HCT116 (cell line): ENCODE measurements around the gene COL5A1. TPM values are rescaled to one million over a fixed set of nuclear protein-coding genes. Genes with fewer than 3 reads are reported as not detected.

Experiments used
- ATAC-seq: fragments of 200-7000 bp; cut with Tn5 transposase; 2 replicates; pipeline ENCODE4 v1.9.1; 2020; ENCODE audit warnings: mild to moderate bottlenecking, moderate library complexity
- BruUV-seq: library from RNA; stranded (reverse); fragments of 400-500 nt; replicated peaks from 2 replicates; lab custom pipeline; 2021; lab: Mats Ljungman, UMichigan
- CTCF ChIA-PET: fragments of 300-600 bp; sonication (Branson Sonifier 250); formaldehyde crosslinking; loops from one replicate; lab custom pipeline; 2021; ENCODE audit warnings: antibody characterized with exemption; lab: Charles Lee
- POLR2A ChIA-PET: fragments of 300-600, 350-600 bp; sonication (Branson Sonifier 250); formaldehyde crosslinking; loops from one replicate; lab custom pipeline; 2021; ENCODE audit warnings: antibody characterized with exemption; lab: Charles Lee
- RAD21 ChIA-PET, 2 experiments: fragments of 300-600 bp; sonication (Branson Sonifier 250); formaldehyde crosslinking; loops; one replicate each; lab custom pipeline; 2023; ENCODE audit warnings: low total read pairs in 2 of 2; ENCODE audit not compliant: uncharacterized antibody in 2 of 2, unreplicated experiment in 2 of 2, low non-redundant PET in 1 of 2; lab: Charles Lee
- DNase-seq: peaks from one replicate; pipeline ENCODE4 v3.0.0-alpha.2; 2010; ENCODE audit warnings: low read depth, low spot score
- H2AFZ ChIP-seq: fragments of 200-600 bp; shearing (Covaris generic), sonication (generic); 2 replicates; pipeline ENCODE4 v1.6.1; 2017; ENCODE audit warnings: low read depth, mixed run types, mixed read lengths, antibody characterized with exemption, low read length; ENCODE audit not compliant: poor library complexity, severe bottlenecking
- H3K27ac ChIP-seq: 2 replicates; pipeline ENCODE4 v1.5.1; 2012; ENCODE audit warnings: low read depth, low read length
- H3K27me3 ChIP-seq: fragments of 200-600 bp; sonication (generic); 2 replicates; pipeline ENCODE4 v1.6.1; 2016; ENCODE audit warnings: mixed run types, low read length, mixed read lengths; ENCODE audit not compliant: insufficient read depth
- H3K36me3 ChIP-seq, 2 experiments: fragments of 200-500 bp in 1 of 2; fragments of 200-600 bp in 1 of 2; sonication (Bioruptor generic) in 1 of 2; sonication (generic) in 1 of 2; 2 replicates each; pipeline versions ENCODE4 v1.5.1 to v1.6.1; 2014 to 2016; ENCODE audit warnings: low read length in 2 of 2, inconsistent platforms in 1 of 2, mixed read lengths in 1 of 2, mixed run types in 1 of 2; ENCODE audit not compliant: insufficient read depth in 2 of 2, control insufficient read depth in 1 of 2
- H3K4me1 ChIP-seq, 2 experiments: fragments of 200-600 bp in 1 of 2; sonication (generic) in 1 of 2; 2 replicates each; pipeline versions ENCODE4 v1.5.1 to v1.6.1; 2012 to 2017; ENCODE audit warnings: low read length in 2 of 2, inconsistent platforms in 1 of 2, mild to moderate bottlenecking in 1 of 2, mixed read lengths in 1 of 2, mixed run types in 1 of 2, moderate library complexity in 1 of 2; ENCODE audit not compliant: insufficient read depth in 2 of 2, control insufficient read depth in 1 of 2
- H3K4me2 ChIP-seq: fragments of 200-600 bp; sonication (generic); 2 replicates; pipeline ENCODE4 v1.6.1; 2017; ENCODE audit warnings: mixed run types, low read length, mixed read lengths
- H3K4me3 ChIP-seq, 2 experiments: fragments of 200-600 bp in 1 of 2; sonication (generic) in 1 of 2; replicated peaks in 1 of 2; 2 replicates each; pipeline ENCODE4 v1.5.1; 2011 to 2016; ENCODE audit warnings: low read length in 2 of 2, control low read depth in 1 of 2, low read depth in 1 of 2, mild to moderate bottlenecking in 1 of 2, mixed read lengths in 1 of 2, mixed run types in 1 of 2
- H3K79me2 ChIP-seq: fragments of 200-600 bp; sonication (generic); 2 replicates; pipeline ENCODE4 v1.6.1; 2017; ENCODE audit warnings: mild to moderate bottlenecking, mixed run types, low read length, moderate library complexity, mixed read lengths; ENCODE audit not compliant: insufficient read depth
- H3K9ac ChIP-seq: fragments of 200-600 bp; sonication (generic); 2 replicates; pipeline ENCODE4 v1.6.1; 2016; ENCODE audit warnings: low read length, mixed read lengths
- H3K9me2 ChIP-seq: fragments of 200-600 bp; sonication (generic), shearing (Covaris generic); 2 replicates; pipeline ENCODE4 v1.6.1; 2017; ENCODE audit warnings: mixed run types, mild to moderate bottlenecking, moderate library complexity; ENCODE audit not compliant: insufficient read depth
- H3K9me3 ChIP-seq, 2 experiments: fragments of 200-500 bp in 1 of 2; fragments of 200-600 bp in 1 of 2; sonication (Bioruptor generic) in 1 of 2; sonication (generic) in 1 of 2; 2 replicates each; pipeline ENCODE4 v1.6.1; 2014 to 2017; ENCODE audit warnings: low read length in 2 of 2, mixed read lengths in 2 of 2, inconsistent platforms in 1 of 2, low read depth in 1 of 2, mild to moderate bottlenecking in 1 of 2, mixed run types in 1 of 2, moderate library complexity in 1 of 2; ENCODE audit not compliant: control insufficient read depth in 1 of 2, insufficient read depth in 1 of 2
- H4K20me1 ChIP-seq: fragments of 200-600 bp; sonication (generic), shearing (Covaris generic); 2 replicates; pipeline ENCODE4 v1.6.1; 2017; ENCODE audit warnings: mixed run types, mild to moderate bottlenecking, moderate library complexity; ENCODE audit not compliant: insufficient read depth
- CBX3 ChIP-seq: IDR thresholded peaks from 2 replicates; pipeline ENCODE4 v1.6.1; 2012; ENCODE audit warnings: low read depth
- EGR1 ChIP-seq: IDR thresholded peaks from 2 replicates; pipeline ENCODE4 v1.6.1; 2012; ENCODE audit warnings: low read depth
- ELF1 ChIP-seq: IDR thresholded peaks from 2 replicates; pipeline ENCODE4 v1.6.1; 2012; ENCODE audit warnings: low read depth, borderline replicate concordance
- EZH2phosphoT487 ChIP-seq: fragments of 200-600 bp; IDR thresholded peaks from 2 replicates; pipeline ENCODE4 v1.6.1; 2018; ENCODE audit warnings: antibody characterized with exemption, borderline replicate concordance
- FOSL1 ChIP-seq: IDR thresholded peaks from 2 replicates; pipeline ENCODE4 v1.6.1; 2012; ENCODE audit warnings: low read depth
- JUND ChIP-seq: IDR thresholded peaks from 2 replicates; pipeline ENCODE4 v1.6.1; 2012
- POLR2A ChIP-seq: IDR thresholded peaks from 2 replicates; pipeline ENCODE4 v1.7.0; 2011; ENCODE audit warnings: borderline replicate concordance; ENCODE audit not compliant: insufficient read depth, insufficient read length; ENCODE audit errors: extremely low read depth
- POLR2AphosphoS5 ChIP-seq: IDR thresholded peaks from 2 replicates; pipeline ENCODE4 v1.6.1; 2011; ENCODE audit warnings: mild to moderate bottlenecking, low read depth, low read length, moderate library complexity
- RAD21 ChIP-seq: IDR thresholded peaks from 2 replicates; pipeline ENCODE4 v1.6.1; 2012; ENCODE audit warnings: low read depth, mild to moderate bottlenecking
- SIN3A ChIP-seq: IDR thresholded peaks from 2 replicates; pipeline ENCODE4 v1.6.1; 2012; ENCODE audit warnings: low read depth
- SRF ChIP-seq: IDR thresholded peaks from 2 replicates; pipeline ENCODE4 v1.6.1; 2012; ENCODE audit warnings: low read depth
- TCF7L2 ChIP-seq: IDR thresholded peaks from 2 replicates; pipeline ENCODE4 v1.7.0; 2011; ENCODE audit warnings: borderline replicate concordance, inconsistent platforms; ENCODE audit not compliant: insufficient read depth, insufficient read length; ENCODE audit errors: extremely low read depth
- YY1 ChIP-seq: IDR thresholded peaks from 2 replicates; pipeline ENCODE4 v1.6.1; 2011; ENCODE audit warnings: low read length, low read depth, moderate library complexity, mild to moderate bottlenecking; ENCODE audit not compliant: insufficient replicate concordance; ENCODE audit errors: extremely low read depth
- ZFX ChIP-seq: fragments of 450-650 bp; IDR thresholded peaks from 2 replicates; pipeline ENCODE4 v1.6.1; 2017
- ZNF274 ChIP-seq: fragments of 200-500 bp; sonication (Bioruptor generic); IDR thresholded peaks from 2 replicates; pipeline ENCODE4 v1.6.1; 2014; ENCODE audit warnings: mild to moderate bottlenecking, low read depth, low read length, inconsistent platforms
- intact Hi-C: fragments of 100-400 bp; cut with micrococcal nuclease; formaldehyde crosslinking; loops from 2 replicates; pipeline ENCODE4 v1.10.0; 2022
- total RNA-seq: library from RNA; stranded (reverse); gene quantifications from one replicate; pipeline ENCODE4 v1.2.1, GENCODE V29; 2021; ENCODE audit not compliant: unreplicated experiment
- TF ChIP-seq, protein P1 (sequence below): IDR thresholded peaks from 2 replicates; pipeline ENCODE4 v1.6.1; 2012; ENCODE audit warnings: low read depth
- TF ChIP-seq, protein P2 (sequence below): IDR thresholded peaks from 2 replicates; pipeline ENCODE4 v1.6.1; 2012
- TF ChIP-seq, protein P3 (sequence below), 3 experiments: fragments of 200-600 bp in 1 of 3; sonication (generic) in 1 of 3; IDR thresholded peaks in 2 of 3; conservative IDR thresholded peaks in 1 of 3; 2 replicates each; pipeline ENCODE4 v1.5.1; 2012 to 2017; ENCODE audit warnings: low read depth in 2 of 3, low read length in 2 of 3, antibody characterized with exemption in 1 of 3, borderline replicate concordance in 1 of 3, control low read depth in 1 of 3, mild to moderate bottlenecking in 1 of 3, mixed read lengths in 1 of 3, mixed run types in 1 of 3, moderate library complexity in 1 of 3; ENCODE audit not compliant: insufficient read depth in 1 of 3

COL5A1 gene
- total RNA-seq, 1 experiment from 2014 or later: 0.30 TPM

DNA sequence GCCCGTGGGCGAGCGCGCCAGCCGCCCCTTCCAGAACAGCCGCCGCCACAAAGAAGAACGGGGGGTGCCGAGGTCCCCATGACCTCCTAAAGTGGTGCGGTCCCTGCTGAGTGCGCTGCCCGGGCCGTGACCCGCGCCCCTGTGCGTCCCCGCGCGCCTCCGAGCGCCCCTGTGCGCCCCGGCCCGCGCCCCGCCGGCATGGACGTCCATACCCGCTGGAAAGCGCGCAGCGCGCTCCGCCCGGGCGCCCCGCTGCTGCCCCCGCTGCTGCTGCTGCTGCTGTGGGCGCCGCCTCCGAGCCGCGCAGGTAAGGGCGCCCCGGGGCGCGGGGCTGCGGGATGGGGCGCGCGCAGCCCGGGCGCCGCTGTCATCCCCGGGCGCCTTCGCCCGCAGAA lies 384 bp downstream of the COL5A1 start:
- no peaks in the 10 kb centered on the region for H3K79me2 ChIP-seq
- ChIA-PET CTCF (no interaction called here), RAD21 (no interaction called here), POLR2A (no interaction called here)
- no peak overlapping the region for H3K4me3 ChIP-seq
- H3K4me1 ChIP-seq: no peaks in the 10 kb centered on the region
- no peak overlapping the region for H3K27ac ChIP-seq
- no peaks in the 10 kb centered on the region; the same call in 1 of the 2 replicates for H3K27me3 ChIP-seq
- intact Hi-C loops: no loop called here
- H3K9ac ChIP-seq: no peak overlapping the region
- no peaks in the 10 kb centered on the region for H3K9me3 ChIP-seq
- no peak for TF ChIP-seq JUND
- no peak for TF ChIP-seq EGR1
- TF ChIP-seq, protein P1, sequence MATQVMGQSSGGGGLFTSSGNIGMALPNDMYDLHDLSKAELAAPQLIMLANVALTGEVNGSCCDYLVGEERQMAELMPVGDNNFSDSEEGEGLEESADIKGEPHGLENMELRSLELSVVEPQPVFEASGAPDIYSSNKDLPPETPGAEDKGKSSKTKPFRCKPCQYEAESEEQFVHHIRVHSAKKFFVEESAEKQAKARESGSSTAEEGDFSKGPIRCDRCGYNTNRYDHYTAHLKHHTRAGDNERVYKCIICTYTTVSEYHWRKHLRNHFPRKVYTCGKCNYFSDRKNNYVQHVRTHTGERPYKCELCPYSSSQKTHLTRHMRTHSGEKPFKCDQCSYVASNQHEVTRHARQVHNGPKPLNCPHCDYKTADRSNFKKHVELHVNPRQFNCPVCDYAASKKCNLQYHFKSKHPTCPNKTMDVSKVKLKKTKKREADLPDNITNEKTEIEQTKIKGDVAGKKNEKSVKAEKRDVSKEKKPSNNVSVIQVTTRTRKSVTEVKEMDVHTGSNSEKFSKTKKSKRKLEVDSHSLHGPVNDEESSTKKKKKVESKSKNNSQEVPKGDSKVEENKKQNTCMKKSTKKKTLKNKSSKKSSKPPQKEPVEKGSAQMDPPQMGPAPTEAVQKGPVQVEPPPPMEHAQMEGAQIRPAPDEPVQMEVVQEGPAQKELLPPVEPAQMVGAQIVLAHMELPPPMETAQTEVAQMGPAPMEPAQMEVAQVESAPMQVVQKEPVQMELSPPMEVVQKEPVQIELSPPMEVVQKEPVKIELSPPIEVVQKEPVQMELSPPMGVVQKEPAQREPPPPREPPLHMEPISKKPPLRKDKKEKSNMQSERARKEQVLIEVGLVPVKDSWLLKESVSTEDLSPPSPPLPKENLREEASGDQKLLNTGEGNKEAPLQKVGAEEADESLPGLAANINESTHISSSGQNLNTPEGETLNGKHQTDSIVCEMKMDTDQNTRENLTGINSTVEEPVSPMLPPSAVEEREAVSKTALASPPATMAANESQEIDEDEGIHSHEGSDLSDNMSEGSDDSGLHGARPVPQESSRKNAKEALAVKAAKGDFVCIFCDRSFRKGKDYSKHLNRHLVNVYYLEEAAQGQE: no peak
- TF ChIP-seq ELF1: no peak
- TF ChIP-seq RAD21: no peak
- TF ChIP-seq EZH2phosphoT487: no peak
- no peak for TF ChIP-seq FOSL1
- no peak for TF ChIP-seq CBX3
- no peak for TF ChIP-seq YY1
- TF ChIP-seq ZNF274: no peak
- no peak for TF ChIP-seq POLR2A
- TF ChIP-seq SIN3A: no peak
- TF ChIP-seq TCF7L2: no peak
- TF ChIP-seq, protein P2, sequence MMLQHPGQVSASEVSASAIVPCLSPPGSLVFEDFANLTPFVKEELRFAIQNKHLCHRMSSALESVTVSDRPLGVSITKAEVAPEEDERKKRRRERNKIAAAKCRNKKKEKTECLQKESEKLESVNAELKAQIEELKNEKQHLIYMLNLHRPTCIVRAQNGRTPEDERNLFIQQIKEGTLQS: no peak
- no peak for TF ChIP-seq POLR2AphosphoS5
- no peak for TF ChIP-seq ZFX
- TF ChIP-seq, protein P3, sequence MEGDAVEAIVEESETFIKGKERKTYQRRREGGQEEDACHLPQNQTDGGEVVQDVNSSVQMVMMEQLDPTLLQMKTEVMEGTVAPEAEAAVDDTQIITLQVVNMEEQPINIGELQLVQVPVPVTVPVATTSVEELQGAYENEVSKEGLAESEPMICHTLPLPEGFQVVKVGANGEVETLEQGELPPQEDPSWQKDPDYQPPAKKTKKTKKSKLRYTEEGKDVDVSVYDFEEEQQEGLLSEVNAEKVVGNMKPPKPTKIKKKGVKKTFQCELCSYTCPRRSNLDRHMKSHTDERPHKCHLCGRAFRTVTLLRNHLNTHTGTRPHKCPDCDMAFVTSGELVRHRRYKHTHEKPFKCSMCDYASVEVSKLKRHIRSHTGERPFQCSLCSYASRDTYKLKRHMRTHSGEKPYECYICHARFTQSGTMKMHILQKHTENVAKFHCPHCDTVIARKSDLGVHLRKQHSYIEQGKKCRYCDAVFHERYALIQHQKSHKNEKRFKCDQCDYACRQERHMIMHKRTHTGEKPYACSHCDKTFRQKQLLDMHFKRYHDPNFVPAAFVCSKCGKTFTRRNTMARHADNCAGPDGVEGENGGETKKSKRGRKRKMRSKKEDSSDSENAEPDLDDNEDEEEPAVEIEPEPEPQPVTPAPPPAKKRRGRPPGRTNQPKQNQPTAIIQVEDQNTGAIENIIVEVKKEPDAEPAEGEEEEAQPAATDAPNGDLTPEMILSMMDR (IDR thresholded peaks at IDR 0.05 in 2 of 3, conservative IDR thresholded peaks at IDR 0.05 in 1 of 3; ENCODE audit: borderline replicate concordance in 1 of 3, insufficient read depth in 1 of 3, low read depth in 2 of 3, low read length in 2 of 3): no peak
- TF ChIP-seq SRF: no peak
- no peaks in the 10 kb centered on the region for H3K36me3 ChIP-seq
- no peaks in the 10 kb centered on the region for H4K20me1 ChIP-seq
- no peak overlapping the region for H2AFZ ChIP-seq
- no TSS peak for BruUV-seq
- no peaks in the 10 kb centered on the region for H3K9me2 ChIP-seq
- no peak for DNase-seq
- no peak overlapping the region for H3K4me2 ChIP-seq
- ATAC-seq: no peak
